Fibroblast of peridontal ligament (primary cell): ENCODE measurements around the gene PGLYRP2.
"Not testable (repeated sequence)": the region's sequence is repeated elsewhere in the genome, so short reads cannot be mapped to it uniquely, and the experiment has no call there.

Experiments used
- DNase-seq: peaks from one replicate; pipeline ENCODE4 v3.0.0-alpha.2; 2010; ENCODE audit errors: extremely low read depth

The PGLYRP2 gene

GRCh38 chr19:15487038-15487437 lies 7.7 kb upstream of the PGLYRP2 start:
- no peak for DNase-seq

- not testable (repeated sequence) for DNase-seq
These were observed 6.5 kb upstream of the PGLYRP2 start for GRCh38 chr19:15485768-15486167.

DNA sequence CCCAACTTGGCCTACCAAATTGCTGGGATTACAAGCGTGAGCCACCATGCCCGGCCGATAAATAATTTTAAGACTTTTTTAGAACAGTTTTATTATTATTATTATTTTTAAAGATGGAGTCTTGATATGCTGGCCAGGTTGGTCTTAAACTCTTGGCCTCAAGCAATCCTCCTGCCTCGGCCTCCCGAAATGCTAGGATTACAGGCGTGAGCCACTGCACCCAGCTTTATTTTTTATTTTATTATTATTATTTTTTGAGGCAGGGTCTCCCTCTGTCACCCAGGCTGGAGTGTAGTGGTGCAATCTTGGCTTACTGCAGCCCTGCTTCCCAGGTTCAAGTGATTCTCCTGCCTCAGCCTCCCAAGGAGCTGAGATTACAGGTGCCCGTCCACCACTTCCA lies 1.7 kb upstream of the PGLYRP2 start:
- DNase-seq, result not testable (repeated sequence)

DNA sequence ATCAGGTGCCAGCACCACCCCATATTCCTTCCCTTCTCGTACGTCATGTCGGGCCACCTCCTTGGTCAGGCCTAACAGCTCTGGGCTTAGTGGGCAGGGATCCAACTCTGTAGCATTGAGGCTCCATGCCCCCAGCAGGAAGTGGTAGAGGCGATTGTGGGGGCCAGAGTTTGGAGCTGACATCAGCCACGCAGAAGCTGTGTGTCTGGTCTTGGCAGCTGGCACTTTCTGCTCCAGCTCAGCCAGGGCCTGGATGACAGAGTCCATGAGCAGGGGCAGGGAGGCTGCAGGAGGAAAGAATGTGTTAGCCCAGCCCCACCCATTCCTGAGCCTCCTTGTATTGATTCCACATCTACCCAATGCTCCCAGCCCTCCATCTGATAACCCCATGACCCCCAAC lies 3.0 kb downstream of the PGLYRP2 start:
- DNase-seq, result no peak

DNA sequence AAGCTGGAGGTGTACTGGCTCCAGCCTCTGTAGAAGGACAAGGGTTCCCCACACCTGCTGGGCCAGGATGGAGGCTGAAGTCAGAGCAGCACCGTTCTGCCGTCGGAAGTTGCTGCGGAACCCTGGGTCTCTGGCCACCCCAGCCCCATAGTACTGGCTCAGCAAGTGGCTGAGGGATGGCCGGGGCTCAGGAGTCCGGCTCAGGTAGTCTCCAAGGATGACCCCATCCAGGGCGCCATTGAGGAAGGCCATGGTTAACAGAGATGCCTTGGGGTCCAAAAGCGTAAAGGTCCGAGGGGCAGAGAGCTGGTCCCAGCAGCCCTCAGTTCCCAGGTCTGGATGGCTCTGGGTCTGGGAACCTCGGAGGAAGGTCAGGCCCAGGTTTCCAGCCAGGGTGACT lies 3.7 kb downstream of the PGLYRP2 start:
- no peak for DNase-seq

DNA sequence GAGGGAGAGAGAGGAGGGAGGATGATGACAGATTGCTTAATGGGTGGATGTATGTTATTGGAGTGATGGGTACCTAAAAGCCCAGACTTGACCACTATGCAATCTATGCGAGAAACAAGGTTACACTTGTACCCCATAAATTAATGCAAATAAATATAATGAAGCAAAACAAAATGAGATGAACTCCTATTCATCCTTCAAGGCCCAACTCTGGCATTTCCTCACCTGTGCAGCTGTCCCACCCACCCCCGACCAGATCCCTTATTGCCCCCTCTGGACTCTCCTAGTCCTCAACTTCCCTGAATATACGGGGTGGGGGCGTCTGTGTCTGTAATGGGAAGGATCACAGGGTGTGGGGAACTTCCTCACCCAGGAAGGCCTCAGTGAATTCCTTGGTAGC lies 4.1 kb downstream of the PGLYRP2 start:
- no peak for DNase-seq

GRCh38 chr19:15473821-15474220 lies 5.5 kb downstream of the PGLYRP2 start:
- DNase-seq, result not testable (repeated sequence)

GRCh38 chr19:15471639-15472101 lies 7.6 kb downstream of the PGLYRP2 start:
- no peak for DNase-seq

- no peak for DNase-seq
These were observed 9.6 kb downstream of the PGLYRP2 start for GRCh38 chr19:15469513-15470297.

GRCh38 chr19:15468675-15469512 lies 10.4 kb downstream of the PGLYRP2 start:
- no peak for DNase-seq

GRCh38 chr19:15467734-15468214 lies 11.5 kb downstream of the PGLYRP2 start:
- DNase-seq, result no peak

DNA sequence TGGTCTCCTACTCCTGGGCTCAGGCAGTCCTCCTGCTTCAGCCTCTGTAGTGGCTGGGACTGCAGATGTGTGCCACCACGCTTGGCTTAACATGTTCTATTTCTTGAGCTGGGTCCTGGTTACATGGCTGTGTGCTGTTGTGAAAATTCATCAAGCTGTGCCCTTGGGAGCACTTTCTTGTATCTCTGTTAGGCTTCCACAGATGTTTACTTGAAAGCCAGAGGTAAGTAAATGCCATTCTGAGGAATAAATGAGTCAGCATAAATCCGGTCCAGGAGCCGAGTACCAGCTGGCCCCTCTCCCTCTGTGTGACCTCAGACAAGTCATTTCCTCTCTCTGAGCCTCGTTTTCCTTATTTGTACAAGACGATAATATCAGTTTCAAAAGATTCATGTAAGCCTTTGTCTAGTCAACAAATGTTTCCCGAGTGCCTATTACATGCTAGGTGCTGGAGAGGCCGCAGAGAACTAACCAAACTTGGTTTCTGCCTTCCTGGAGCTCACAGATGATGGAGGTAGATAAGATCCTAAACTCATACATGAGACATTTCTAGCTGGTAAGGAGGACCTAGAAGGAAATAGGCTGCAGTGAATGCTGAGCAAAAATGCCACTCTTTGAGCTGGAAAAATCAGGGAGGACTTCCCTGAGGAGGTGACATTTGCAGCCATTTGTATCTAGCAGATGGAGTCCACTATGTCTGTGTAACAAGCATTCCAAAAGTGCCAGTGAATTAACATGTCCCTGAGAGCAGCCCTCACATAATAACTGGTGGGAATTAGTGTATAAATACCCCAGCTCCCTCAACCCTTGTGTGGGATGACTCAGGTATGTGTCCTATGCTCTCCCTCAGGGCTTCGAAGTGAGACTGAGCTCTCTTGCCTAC lies 12.2 kb downstream of the PGLYRP2 start:
- no peak for DNase-seq

DNA sequence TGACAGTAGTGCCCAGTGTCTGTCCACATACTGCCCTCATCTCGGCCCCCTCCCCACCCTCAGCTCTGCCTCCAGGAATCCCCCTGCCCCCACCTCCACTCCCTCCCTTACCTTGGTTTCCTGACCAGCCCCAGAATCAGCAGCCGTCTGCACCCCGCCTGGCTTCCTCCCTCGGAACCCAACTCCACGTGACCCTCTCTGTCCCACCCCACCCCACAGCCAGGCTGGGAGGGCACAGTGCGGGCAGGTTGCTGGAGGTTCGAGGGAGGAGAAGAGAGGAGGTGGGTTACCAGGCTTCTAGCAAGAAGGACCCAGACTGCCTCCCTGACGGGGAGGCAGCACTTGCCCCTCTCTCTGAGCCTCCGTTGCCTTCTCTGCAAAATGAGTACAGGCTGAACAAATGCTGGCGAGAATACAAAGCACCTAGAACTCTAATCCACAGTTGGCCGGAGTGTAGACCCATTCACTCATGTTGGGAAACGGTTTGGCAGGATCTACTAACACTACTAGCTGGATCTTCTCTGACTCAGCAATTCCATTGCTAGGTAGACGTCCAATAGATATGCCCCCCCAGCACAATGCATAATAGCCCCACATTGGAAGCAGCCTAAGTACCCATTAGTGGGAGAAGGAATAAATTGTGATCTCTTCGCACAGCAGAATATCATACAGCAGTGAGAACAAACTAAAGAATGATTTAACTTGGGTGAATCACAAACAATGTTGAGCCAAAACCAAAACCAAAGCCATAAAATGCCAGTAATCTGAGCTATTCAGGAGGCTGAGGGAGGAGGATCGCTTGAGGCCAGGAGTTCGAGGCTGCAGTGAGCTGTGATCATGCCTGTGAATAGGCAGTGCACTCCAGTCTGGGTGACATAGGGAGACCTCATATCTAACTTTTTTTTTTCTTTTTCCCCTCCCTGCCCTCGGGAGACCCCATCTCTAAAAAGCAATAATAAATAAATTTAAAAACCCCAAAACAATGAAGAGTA lies 14.6 kb downstream of the PGLYRP2 start, which contains the start of gene RASAL3:
RASAL3 (minus strand) TSS at position 151 of the 992 bp plus-strand sequence. CDS start 186 bp downstream, outside the sequence.
- DNase-seq, result no peak

GRCh38 chr19:15463861-15464371 lies 15.4 kb downstream of the PGLYRP2 start:
- DNase-seq, result no peak

DNA sequence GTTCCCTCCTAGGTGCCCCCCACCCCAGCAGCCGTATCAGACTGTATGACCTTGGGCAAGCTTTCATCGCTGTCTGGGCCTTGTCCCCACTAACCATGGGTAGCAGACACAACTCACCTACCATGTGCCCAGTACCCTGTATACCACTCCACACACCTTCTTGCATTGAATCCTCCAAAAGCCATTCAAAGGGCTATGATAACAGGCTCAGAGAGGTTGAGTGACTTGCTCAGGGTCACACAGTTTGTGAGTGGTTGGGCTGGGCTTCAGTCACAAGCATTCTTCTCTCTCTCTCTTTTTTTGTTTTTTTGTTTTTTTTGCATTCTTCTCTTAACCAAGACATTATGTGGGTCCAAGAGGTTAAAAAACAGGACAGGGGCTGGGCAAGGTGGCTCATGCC lies 17.6 kb downstream of the PGLYRP2 start:
- no peak for DNase-seq

DNA sequence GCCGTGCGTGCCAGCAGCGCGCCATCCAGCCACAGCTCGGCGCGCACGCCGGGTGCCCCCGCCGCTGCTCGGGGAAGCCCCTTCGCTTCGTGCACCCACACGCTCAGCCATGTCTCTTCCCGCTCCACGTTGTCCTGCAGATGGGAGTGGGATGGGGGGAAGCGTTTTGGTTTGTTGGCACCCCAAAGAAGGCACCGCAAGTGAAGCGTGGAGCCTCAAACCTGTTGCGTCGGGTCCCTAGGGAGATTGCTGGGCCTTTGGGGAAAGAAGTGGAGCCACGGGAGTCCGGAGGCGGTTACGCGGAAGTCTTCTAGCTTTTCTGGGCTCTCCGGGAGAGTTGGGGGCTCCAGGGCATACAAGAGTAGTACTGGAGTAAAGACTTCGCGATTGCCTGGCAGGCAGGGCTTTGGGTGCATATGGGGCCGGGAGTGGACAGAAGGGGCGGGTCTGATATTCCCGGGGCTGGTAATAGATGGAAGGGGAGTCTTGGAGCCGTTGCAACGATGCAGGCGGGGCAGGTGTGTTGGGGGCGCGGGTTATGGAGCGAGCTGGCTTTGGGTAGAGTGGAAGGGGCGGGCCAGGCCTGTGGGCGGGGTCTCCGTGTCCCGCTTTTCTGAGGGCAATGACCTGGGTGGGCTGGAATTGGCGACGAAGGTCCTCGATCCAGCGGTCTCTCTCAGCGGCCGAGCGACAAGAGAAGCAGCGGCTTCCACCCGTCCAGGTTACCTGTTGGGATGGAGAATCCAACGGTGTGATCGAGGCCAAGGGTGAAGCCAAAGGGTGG lies 21.4 kb downstream of the PGLYRP2 start:
- no peak for DNase-seq

GRCh38 chr19:15456871-15457700 lies 22.2 kb downstream of the PGLYRP2 start:
- no peak for DNase-seq

GRCh38 chr19:15456441-15456840 lies 22.9 kb downstream of the PGLYRP2 start:
- no peak for DNase-seq
